Fibroblast of lung (primary cell): ENCODE measurements around the gene BAZ2B.

ENCODE experiments used
- CTCF ChIP-seq, 2 donors: IDR thresholded peaks in 1 of 2; conservative IDR thresholded peaks in 1 of 2; 1 replicate in 1 of 2; 2 replicates in 1 of 2; pipeline ENCODE4 v1.5.1; 2011 to 2012; ENCODE audit warnings: low read length in 2 of 2, control low read depth in 1 of 2, inconsistent platforms in 1 of 2, low read depth in 1 of 2, mild to moderate bottlenecking in 1 of 2
- EZH2 ChIP-seq: IDR thresholded peaks from 2 replicates; pipeline ENCODE4 v1.5.1; 2012; ENCODE audit warnings: low read length, control low read depth, mild to moderate bottlenecking; ENCODE audit errors: missing control alignments

GRCh38 chr2:159542101-159542500 lies 74.2 kb downstream of the BAZ2B start:
- TF ChIP-seq CTCF (conservative IDR thresholded peaks at IDR 0.05 in 1 of 2, IDR thresholded peaks at IDR 0.05 in 1 of 2; ENCODE audit: low read depth in 1 of 2, low read length in 2 of 2): no peak
- no peak for TF ChIP-seq EZH2
